Measurements from ENCODE around the gene IL10. TPM values are rescaled to one million over a fixed set of nuclear protein-coding genes. Genes with fewer than 3 reads are reported as not detected.

The IL10 gene
- total RNA-seq, 1 donor from 2014 or later = 2.7 TPM

- intact Hi-C loops (cut with DNase I) = no loop called here
Measured at GRCh38 chr1:206748348-206749030, 23.8 kb downstream of the IL10 start.

DNA sequence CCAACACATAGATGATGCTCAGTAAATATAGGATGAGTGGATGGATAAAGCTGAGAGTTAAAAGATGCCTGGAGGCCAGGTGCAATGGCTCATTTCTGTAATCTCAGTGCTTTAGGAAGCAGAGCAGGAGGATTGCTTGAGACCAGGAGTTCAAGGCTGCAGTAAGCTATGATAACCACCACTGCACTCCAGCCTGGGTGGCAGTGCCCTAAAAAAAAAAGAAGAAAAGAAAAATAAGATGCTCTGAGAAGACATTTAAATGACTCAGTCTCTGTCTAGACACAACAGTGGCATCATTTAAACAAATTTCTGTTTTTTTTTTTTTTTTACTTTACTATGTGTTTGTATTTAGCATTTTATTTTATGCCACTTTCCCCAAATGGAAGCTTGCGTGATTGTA, 27.0 kb downstream of the IL10 start:
- no peak overlapping the region for H3K27ac ChIP-seq
- intact Hi-C loops (cut with DNase I) = no loop called here
- no peak for DNase-seq (ENCODE audit: extremely low spot score in 2 of 2)
- TF ChIP-seq, protein P1, sequence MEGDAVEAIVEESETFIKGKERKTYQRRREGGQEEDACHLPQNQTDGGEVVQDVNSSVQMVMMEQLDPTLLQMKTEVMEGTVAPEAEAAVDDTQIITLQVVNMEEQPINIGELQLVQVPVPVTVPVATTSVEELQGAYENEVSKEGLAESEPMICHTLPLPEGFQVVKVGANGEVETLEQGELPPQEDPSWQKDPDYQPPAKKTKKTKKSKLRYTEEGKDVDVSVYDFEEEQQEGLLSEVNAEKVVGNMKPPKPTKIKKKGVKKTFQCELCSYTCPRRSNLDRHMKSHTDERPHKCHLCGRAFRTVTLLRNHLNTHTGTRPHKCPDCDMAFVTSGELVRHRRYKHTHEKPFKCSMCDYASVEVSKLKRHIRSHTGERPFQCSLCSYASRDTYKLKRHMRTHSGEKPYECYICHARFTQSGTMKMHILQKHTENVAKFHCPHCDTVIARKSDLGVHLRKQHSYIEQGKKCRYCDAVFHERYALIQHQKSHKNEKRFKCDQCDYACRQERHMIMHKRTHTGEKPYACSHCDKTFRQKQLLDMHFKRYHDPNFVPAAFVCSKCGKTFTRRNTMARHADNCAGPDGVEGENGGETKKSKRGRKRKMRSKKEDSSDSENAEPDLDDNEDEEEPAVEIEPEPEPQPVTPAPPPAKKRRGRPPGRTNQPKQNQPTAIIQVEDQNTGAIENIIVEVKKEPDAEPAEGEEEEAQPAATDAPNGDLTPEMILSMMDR (IDR thresholded peaks at IDR 0.05) = no peak
- TF ChIP-seq POLR2AphosphoS5 (IDR thresholded peaks at IDR 0.05; ENCODE audit: insufficient read depth in 1 of 2, low read depth in 1 of 2) = no peak
- TF ChIP-seq POLR2A (IDR thresholded peaks at IDR 0.05) = no peak
- no peak overlapping the region for H3K4me3 ChIP-seq
- no peaks in the 10 kb centered on the region for H3K4me1 ChIP-seq
- no peaks in the 10 kb centered on the region for H3K27me3 ChIP-seq
- no peaks in the 10 kb centered on the region for H3K9me3 ChIP-seq
- H3K36me3 ChIP-seq = no peaks in the 10 kb centered on the region

More at GRCh38 chr1:206748348-206749030, 23.8 kb downstream of the IL10 start:
- no peaks in the 10 kb centered on the region for H3K9me3 ChIP-seq
- no peaks in the 10 kb centered on the region for H3K27me3 ChIP-seq
- no peaks in the 10 kb centered on the region for H3K4me1 ChIP-seq
- no peak overlapping the region for H3K27ac ChIP-seq
- H3K4me3 ChIP-seq = no peak overlapping the region
- H3K36me3 ChIP-seq = no peaks in the 10 kb centered on the region
- no peak for DNase-seq (ENCODE audit: extremely low spot score in 2 of 2)
- TF ChIP-seq POLR2AphosphoS5 (IDR thresholded peaks at IDR 0.05; ENCODE audit: insufficient read depth in 1 of 2, low read depth in 1 of 2) (no peak), POLR2A (IDR thresholded peaks at IDR 0.05) (no peak)
- TF ChIP-seq, protein P1 (IDR thresholded peaks at IDR 0.05) = no peak

- Histone ChIP-seq H3K36me3 (no peaks in the 10 kb centered on the region), H3K4me1 (no peaks in the 10 kb centered on the region), H3K9me3 (no peaks in the 10 kb centered on the region), H3K27ac (no peak overlapping the region), H3K27me3 (no peaks in the 10 kb centered on the region), H3K4me3 (no peak overlapping the region)
- intact Hi-C loops (cut with DNase I) = no loop called here
- TF ChIP-seq POLR2AphosphoS5 (IDR thresholded peaks at IDR 0.05; ENCODE audit: insufficient read depth in 1 of 2, low read depth in 1 of 2) (no peak), POLR2A (IDR thresholded peaks at IDR 0.05) (no peak)
- TF ChIP-seq, protein P1 (IDR thresholded peaks at IDR 0.05) = no peak
- DNase-seq (ENCODE audit: extremely low spot score in 2 of 2) = no peak
Measured at GRCh38 chr1:206744683-206745082, 27.6 kb downstream of the IL10 start.

- TF ChIP-seq POLR2AphosphoS5 (IDR thresholded peaks at IDR 0.05; ENCODE audit: insufficient read depth in 1 of 2, low read depth in 1 of 2) = no peak
- no peak for TF ChIP-seq POLR2A (IDR thresholded peaks at IDR 0.05)
- TF ChIP-seq, protein P1 (IDR thresholded peaks at IDR 0.05) = no peak
- H3K36me3 ChIP-seq = no peaks in the 10 kb centered on the region
- H3K4me3 ChIP-seq = no peak overlapping the region
- intact Hi-C loops (cut with DNase I) = no loop called here
- H3K27me3 ChIP-seq = no peaks in the 10 kb centered on the region
- no peak overlapping the region for H3K27ac ChIP-seq
- DNase-seq (ENCODE audit: extremely low spot score in 2 of 2) = no peak
- no peaks in the 10 kb centered on the region for H3K9me3 ChIP-seq
- H3K4me1 ChIP-seq = peaks cover 11% of the 10 kb centered on the region
Measured at GRCh38 chr1:206742719-206743383, 29.4 kb downstream of the IL10 start.

DNA sequence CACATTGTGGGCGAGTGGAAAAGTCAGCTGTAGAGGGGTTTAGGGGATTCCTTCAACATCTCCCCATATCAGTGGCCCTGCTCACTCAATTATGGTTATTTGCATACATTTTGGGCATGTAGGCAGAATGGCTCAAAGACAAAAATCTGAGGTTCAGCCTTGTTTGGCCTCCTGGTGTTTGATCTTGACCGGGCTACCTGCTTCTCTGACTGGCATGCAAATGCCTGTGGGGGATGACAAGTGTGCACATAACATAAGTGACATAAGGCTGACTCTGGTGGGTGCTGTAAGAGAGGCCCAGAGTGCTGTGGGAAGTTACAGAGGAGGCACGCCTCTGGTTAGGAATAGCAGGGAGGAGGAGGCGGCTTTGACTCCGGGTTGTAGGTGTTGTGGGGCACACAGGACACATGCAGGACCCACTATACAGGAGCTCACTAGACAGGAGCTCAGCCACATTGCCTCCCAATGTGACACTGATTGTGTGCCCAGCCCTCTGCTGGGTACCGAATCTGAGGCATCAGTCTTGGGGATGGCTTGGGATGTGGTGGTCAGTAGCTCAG, 31.1 kb downstream of the IL10 start:
- Histone ChIP-seq H3K27ac (no peak overlapping the region), H3K9me3 (no peaks in the 10 kb centered on the region), H3K4me3 (no peak overlapping the region), H3K27me3 (no peaks in the 10 kb centered on the region), H3K4me1 (peaks cover 18% of the 10 kb centered on the region), H3K36me3 (no peaks in the 10 kb centered on the region)
- DNase-seq (ENCODE audit: extremely low spot score in 2 of 2) = no peak
- TF ChIP-seq POLR2AphosphoS5 (IDR thresholded peaks at IDR 0.05; ENCODE audit: insufficient read depth in 1 of 2, low read depth in 1 of 2) (no peak), POLR2A (IDR thresholded peaks at IDR 0.05) (no peak)
- TF ChIP-seq, protein P1 (IDR thresholded peaks at IDR 0.05) = no peak
- intact Hi-C loops (cut with DNase I) = no loop called here

Measured in vagina (tissue), 2 donors.